Liver (tissue), 3 donors: ENCODE measurements around the gene CYB561.

ENCODE experiments used
- EGR1 ChIP-seq, 2 donors: IDR thresholded peaks; 2 replicates each; pipeline ENCODE4 v1.6.1; 2016 to 2018; ENCODE audit warnings: antibody characterized with exemption in 2 of 2, low read depth in 2 of 2
- FOXA1 ChIP-seq: IDR thresholded peaks from 2 replicates; pipeline ENCODE4 v1.6.1; 2016; ENCODE audit warnings: antibody characterized with exemption
- GABPA ChIP-seq, 2 donors: IDR thresholded peaks in 1 of 2; conservative IDR thresholded peaks in 1 of 2; 2 replicates each; pipeline ENCODE4 v1.6.1; 2016; ENCODE audit warnings: antibody characterized with exemption in 2 of 2, mild to moderate bottlenecking in 1 of 2, moderate library complexity in 1 of 2
- SP1 ChIP-seq: IDR thresholded peaks from 2 replicates; pipeline ENCODE4 v1.6.1; 2018; ENCODE audit warnings: antibody characterized with exemption, mild to moderate bottlenecking
- TF ChIP-seq, protein P1 (sequence below): fragments of 150-350 bp; IDR thresholded peaks from 2 replicates; pipeline ENCODE4 v1.5.1; 2017; ENCODE audit warnings: improper control_type of control experiment, low read depth, low read length; ENCODE audit not compliant: missing input control
- TF ChIP-seq, protein P2 (sequence below): IDR thresholded peaks from 2 replicates; pipeline ENCODE4 v1.6.1; 2016; ENCODE audit warnings: antibody characterized with exemption
- TF ChIP-seq, protein P3 (sequence below): IDR thresholded peaks from 2 replicates; pipeline ENCODE4 v1.6.1; 2016; ENCODE audit warnings: antibody characterized with exemption
- TF ChIP-seq, protein P4 (sequence below): IDR thresholded peaks from 2 replicates; pipeline ENCODE4 v1.6.1; 2016; ENCODE audit warnings: antibody characterized with exemption, mild to moderate bottlenecking
- donor health status: healthy.
- donor health status: healthy.

DNA sequence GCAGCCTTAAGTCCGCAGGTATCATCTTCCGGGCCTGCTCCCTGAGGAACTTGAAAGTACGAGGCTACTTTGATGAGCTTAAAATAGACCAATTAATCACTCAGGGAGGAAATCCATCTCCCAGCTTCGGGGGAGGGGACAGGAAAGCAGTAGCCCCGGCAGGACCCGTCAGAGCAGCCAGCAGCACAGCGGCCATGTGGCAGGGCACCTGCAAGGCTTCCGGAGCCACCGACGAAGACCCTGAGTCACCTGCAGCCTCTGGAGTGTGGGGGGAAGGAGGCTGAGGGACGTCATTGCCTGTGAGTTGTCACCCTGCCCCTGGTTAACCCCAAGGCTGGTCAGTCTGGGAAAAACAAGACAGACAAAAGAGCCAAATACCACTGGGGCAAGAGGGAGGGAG, 4.4 kb upstream of the CYB561 start:
- TF ChIP-seq, protein P1, sequence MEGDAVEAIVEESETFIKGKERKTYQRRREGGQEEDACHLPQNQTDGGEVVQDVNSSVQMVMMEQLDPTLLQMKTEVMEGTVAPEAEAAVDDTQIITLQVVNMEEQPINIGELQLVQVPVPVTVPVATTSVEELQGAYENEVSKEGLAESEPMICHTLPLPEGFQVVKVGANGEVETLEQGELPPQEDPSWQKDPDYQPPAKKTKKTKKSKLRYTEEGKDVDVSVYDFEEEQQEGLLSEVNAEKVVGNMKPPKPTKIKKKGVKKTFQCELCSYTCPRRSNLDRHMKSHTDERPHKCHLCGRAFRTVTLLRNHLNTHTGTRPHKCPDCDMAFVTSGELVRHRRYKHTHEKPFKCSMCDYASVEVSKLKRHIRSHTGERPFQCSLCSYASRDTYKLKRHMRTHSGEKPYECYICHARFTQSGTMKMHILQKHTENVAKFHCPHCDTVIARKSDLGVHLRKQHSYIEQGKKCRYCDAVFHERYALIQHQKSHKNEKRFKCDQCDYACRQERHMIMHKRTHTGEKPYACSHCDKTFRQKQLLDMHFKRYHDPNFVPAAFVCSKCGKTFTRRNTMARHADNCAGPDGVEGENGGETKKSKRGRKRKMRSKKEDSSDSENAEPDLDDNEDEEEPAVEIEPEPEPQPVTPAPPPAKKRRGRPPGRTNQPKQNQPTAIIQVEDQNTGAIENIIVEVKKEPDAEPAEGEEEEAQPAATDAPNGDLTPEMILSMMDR, result no peak
- TF ChIP-seq, protein P2, sequence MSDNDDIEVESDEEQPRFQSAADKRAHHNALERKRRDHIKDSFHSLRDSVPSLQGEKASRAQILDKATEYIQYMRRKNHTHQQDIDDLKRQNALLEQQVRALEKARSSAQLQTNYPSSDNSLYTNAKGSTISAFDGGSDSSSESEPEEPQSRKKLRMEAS, result no peak
- TF ChIP-seq GABPA (IDR thresholded peaks at IDR 0.05 in 1 of 2, conservative IDR thresholded peaks at IDR 0.05 in 1 of 2) (no peak), SP1 (no peak), FOXA1 (no peak), EGR1 (IDR thresholded peaks at IDR 0.05; ENCODE audit: low read depth in 2 of 2) (no peak)
- TF ChIP-seq, protein P3, sequence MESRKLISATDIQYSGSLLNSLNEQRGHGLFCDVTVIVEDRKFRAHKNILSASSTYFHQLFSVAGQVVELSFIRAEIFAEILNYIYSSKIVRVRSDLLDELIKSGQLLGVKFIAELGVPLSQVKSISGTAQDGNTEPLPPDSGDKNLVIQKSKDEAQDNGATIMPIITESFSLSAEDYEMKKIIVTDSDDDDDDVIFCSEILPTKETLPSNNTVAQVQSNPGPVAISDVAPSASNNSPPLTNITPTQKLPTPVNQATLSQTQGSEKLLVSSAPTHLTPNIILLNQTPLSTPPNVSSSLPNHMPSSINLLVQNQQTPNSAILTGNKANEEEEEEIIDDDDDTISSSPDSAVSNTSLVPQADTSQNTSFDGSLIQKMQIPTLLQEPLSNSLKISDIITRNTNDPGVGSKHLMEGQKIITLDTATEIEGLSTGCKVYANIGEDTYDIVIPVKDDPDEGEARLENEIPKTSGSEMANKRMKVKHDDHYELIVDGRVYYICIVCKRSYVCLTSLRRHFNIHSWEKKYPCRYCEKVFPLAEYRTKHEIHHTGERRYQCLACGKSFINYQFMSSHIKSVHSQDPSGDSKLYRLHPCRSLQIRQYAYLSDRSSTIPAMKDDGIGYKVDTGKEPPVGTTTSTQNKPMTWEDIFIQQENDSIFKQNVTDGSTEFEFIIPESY, result no peak
- TF ChIP-seq, protein P4, sequence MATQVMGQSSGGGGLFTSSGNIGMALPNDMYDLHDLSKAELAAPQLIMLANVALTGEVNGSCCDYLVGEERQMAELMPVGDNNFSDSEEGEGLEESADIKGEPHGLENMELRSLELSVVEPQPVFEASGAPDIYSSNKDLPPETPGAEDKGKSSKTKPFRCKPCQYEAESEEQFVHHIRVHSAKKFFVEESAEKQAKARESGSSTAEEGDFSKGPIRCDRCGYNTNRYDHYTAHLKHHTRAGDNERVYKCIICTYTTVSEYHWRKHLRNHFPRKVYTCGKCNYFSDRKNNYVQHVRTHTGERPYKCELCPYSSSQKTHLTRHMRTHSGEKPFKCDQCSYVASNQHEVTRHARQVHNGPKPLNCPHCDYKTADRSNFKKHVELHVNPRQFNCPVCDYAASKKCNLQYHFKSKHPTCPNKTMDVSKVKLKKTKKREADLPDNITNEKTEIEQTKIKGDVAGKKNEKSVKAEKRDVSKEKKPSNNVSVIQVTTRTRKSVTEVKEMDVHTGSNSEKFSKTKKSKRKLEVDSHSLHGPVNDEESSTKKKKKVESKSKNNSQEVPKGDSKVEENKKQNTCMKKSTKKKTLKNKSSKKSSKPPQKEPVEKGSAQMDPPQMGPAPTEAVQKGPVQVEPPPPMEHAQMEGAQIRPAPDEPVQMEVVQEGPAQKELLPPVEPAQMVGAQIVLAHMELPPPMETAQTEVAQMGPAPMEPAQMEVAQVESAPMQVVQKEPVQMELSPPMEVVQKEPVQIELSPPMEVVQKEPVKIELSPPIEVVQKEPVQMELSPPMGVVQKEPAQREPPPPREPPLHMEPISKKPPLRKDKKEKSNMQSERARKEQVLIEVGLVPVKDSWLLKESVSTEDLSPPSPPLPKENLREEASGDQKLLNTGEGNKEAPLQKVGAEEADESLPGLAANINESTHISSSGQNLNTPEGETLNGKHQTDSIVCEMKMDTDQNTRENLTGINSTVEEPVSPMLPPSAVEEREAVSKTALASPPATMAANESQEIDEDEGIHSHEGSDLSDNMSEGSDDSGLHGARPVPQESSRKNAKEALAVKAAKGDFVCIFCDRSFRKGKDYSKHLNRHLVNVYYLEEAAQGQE, result no peak
